Measurements from ENCODE around the gene GPC3. TPM values are rescaled to one million over a fixed set of nuclear protein-coding genes. Genes with fewer than 3 reads are reported as not detected.

Gene GPC3
- polyA plus RNA-seq, 4 donors = 980 to 2,545 (median 1,382) TPM

DNA sequence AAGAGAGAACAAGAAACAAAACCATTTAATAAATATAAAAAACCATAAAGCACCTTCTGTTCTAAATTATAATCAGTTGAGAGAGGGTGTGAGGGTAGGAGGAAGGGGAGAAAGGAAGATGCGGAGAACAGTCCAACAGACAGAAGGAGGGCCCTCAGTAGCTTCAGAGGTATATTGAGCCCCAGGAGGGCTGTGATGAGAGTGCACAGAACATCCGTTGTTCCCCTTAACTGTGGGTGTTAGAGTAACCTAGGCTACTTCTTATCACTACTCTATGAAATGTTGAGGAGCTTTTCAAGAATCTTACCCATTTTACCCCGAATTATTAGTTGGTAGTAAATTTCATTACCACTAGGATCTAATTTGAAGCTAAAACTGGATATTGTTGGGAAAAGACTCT is 13.8 kb downstream of the GPC3 start:
- no peak for DNase-seq (ENCODE audit: low read depth in 4 of 4, low spot score in 3 of 4)

DNA sequence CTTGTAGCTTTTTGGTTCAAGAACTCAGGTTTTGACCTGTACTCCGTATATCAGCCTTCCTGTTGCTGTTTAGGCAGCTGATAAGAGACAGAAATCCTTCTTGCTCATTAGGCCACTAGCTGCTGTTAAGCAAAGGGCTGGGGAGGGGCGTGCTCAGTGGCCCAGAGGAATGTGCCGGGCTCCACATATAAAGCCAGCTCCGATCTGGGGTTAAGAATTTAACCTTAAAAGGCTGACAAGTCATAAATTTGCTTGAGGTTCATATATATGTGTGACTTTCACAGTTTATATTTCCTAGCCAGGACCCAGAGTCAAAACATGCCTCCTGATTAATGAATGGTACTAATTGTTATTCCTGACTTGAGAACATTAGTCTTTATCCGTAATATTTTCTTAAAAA is 15.3 kb downstream of the GPC3 start:
- DNase-seq (ENCODE audit: low read depth in 4 of 4, low spot score in 3 of 4) = no peak

DNA sequence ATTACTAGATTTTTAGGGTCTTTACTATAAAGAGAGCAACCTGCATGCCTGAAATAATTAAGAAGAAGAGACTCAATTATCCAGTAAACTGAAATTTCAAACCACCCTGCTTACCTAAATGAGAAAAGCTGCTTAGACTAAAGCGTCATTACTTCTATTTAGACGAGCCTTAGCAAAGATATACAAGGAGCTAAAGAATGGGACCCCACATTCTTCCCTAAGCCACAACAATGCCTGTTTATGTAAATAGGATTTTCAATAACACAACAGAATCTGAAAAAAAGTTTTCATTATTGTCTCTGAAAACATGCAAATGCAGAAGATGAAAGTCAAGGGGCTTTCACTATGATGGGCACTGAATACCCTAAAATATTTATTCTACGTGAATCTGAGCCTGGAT is 16.2 kb downstream of the GPC3 start:
- no peak for DNase-seq (ENCODE audit: low read depth in 4 of 4, low spot score in 3 of 4)

DNA sequence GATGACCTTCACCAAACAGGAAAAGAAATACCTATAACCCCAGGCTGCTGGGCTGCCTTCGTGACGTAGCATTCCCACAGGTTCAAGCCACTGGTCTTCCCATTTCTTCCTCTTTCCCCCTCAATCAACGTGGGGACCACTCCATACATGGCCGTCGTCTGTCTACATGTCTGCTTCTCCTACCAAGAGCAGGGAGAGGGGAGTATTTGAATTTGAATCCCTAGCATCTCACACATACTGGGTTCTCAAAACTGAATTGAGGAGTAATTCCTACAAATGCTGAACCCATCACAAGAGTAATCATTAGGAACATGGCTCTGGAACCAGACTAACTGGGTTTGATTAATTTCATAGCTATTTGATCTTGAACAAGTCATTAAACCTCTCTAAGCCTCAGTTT is 17.3 kb downstream of the GPC3 start:
- no peak for DNase-seq (ENCODE audit: low read depth in 4 of 4, low spot score in 3 of 4)

DNA sequence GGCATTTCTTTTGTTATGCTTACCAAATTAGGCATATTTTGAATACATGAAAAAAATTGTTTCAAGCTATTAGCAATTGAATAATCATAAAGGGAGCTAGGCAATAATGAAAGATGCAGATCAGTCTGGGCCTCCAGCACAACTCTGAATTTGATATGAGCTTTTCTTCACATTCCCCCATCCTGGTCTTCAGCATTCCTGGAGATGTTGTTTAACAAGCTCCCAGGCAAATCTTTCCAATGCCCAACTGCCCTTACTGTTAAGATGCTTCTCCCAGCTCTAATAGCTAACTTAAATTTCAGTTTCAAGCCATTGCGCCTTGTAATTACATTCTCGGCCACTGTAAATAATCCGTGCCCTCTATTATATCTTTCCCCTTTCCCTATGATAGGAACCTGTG is 19.2 kb downstream of the GPC3 start:
- DNase-seq (ENCODE audit: low read depth in 4 of 4, low spot score in 3 of 4) = no peak

DNA sequence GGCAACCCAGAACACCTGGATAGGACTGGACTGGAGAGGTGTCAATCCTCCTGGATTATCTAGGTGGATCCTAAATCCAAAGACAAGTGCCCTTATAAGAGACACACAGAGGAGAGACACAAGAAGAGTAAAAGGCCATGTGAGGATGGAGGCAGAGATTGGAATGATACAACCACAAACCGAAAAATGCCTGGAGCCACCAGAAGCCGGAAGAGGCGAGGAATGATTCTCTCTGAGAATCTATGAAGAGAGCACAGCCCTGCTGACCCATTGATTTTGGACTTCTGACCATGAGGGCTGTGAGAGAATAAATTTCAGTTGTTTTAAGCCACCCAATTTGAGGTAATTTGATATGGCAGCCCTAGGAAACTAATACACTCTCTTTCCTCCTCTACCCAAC is 20.1 kb downstream of the GPC3 start:
- DNase-seq (ENCODE audit: low read depth in 4 of 4, low spot score in 3 of 4) = no peak

DNA sequence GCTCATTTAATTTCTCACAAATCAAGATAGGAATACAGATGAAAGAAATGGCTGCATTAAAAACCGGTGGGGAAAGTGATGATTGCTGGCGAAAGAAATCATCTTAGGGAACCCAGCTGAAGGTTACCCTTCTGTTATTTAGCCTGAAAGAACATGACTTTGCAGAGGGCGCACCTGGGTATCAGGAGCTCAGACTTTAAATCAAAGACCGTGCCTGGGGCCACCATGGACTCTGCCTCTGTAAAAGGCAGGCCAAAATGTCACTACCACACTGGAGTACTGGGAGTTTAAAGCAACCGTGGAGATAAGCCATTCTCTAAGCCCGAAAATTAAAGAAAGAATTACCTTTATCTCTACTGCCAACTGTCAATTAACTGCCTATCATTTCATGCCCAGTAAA is 24.3 kb downstream of the GPC3 start:
- DNase-seq (ENCODE audit: low read depth in 4 of 4, low spot score in 3 of 4) = no peak

DNA sequence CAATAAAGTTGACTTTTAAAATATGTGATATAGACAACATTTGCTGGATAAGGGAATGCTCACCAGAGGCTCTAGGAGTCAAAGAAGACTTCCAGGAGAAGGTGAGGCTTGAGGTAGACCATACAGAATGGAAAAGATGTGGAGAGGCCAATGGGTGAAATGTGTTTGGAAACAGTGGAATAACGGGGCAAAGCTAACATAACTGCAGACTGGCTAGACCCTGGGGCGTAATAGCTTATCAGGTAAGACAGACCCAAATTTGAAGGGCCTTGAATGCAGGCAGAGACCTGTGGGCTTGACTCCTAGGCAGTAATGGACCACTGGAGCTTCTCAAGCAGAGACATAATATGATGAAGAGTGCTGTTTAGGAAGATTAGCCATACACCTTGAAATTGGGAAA is 25.4 kb downstream of the GPC3 start:
- DNase-seq (ENCODE audit: low read depth in 4 of 4, low spot score in 3 of 4) = no peak

DNA sequence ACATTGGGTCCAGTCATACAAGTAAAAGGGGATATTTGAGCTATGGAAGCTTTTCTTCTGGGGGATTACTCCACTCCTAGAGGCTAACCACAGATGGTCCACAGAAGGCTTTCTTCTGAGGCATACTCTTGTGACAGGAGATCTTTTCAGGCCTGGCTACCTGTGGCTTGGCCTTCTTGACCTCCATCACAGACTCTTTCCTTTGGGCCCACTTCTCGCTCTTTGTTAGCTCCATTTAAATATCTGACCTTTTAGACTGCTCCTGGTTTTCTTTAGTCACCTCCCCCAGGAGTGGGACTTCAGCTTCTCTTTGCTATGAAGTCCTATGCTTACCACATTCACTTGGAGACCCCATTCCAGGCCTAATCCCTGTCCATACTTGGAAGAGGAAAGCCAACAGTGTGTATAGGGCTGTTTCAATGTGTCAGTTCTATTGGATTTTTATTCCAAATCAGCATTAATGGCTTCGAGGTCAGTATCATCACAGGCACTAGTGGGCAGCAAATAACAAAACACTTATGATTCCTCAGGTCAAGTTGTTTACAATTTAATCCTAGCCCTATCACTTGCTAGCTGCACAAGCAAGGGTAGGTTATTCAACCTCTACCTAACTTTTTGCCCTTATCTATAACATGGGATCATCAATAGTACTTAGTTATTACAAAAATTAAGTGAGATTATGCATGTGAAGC is 26.3 kb downstream of the GPC3 start:
- DNase-seq (ENCODE audit: low read depth in 4 of 4, low spot score in 3 of 4) = no peak

DNA sequence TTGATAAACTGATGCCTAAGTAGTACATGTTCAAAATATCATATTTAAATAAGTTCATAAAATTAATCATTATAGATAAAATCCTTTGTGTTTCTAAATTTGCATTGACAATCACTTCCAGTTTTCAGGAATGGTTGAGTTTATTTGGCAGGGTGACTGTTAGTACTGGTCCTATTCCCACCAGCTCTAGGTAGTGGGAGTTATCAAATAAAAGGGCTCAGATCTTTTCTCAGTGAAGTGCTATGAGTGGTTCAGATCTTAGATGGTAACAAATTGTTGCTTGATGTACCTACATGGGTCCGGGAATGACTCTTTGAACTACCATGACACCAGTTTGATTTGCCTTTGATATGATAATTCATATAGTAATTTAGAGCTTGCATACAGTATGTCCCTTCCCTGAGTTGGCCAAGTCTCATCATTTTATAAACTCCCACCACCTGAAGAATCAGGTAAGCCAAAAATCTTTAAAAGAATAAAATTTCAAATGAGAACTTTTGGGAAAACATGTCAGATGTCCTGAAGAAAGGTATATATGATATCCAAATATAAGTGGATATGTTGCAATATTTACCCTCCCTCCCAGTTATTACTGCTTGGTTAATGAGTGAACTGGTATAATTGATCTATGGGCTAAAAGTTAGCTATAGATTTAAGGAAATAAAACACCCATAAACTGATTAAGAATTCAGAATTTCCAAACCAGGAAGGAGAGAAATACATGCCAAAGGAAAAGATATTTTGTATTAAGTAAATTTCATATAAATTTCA is 28.6 kb downstream of the GPC3 start:
- DNase-seq (ENCODE audit: low read depth in 4 of 4, low spot score in 3 of 4) = no peak

DNA sequence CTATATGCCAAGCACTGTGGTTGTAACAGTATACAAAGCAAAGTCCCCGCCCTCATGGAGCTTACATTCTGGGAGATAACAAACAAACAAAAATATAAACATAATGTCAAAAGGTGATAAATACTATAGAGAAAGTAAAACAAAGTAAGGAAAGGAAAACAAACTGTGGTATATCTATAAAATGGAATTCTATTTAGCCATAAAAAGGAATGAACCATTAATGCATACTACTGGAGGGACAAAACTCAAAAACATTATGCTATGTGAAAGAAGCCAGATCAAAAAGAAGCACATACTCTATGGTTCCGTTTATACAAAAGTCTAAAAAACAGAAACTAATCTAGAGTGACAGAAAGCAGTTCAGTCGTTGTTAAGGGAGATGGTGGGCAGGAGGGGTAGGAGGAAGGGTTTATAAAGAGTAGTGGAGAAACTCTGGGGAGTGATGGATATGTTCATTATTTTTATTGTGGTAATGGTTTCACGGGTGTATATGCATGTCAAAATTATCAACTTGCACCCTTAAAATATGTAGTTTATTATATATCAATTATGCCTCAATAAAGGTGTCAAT is 31.5 kb downstream of the GPC3 start:
- no peak for DNase-seq (ENCODE audit: low read depth in 4 of 4, low spot score in 3 of 4)

DNA sequence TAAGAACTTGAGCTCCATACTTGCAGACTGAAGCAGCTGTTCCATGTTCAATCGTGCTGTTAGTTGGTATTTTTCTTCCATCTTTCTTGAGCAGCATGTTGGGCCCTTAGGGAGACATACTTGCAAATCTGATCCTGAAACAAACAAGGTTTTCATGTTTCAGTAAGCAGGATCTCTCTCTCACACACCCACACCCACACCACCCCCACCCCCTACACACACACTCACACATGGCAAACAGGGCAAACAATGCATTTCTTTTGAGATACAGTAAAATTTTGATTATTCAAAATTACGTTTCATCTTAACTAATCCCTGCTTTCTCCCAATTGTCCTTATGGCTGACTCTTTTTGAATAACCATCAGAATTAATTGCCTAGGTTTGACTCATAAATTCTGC is 32.3 kb downstream of the GPC3 start:
- DNase-seq (ENCODE audit: low read depth in 4 of 4, low spot score in 3 of 4) = no peak

DNA sequence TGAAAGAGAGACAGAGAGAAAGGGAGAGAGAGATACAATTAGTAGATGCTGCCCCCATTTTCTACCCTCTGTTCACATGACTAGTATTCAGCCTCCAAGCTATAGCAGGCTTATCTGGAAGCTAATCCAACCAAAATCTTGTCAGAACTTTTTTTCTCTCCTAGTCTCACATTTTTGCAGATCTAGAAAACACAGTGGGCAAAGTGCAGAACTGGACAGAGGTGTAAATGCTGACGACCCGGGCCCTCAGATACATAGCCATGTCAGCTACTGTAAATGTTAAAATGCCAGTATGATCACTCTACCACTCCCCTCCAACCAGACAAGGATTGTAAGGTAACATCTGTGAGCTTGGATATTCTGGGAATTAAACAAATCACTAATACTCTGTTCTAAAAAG is 34.3 kb downstream of the GPC3 start:
- DNase-seq (ENCODE audit: low read depth in 4 of 4, low spot score in 3 of 4) = no peak

DNA sequence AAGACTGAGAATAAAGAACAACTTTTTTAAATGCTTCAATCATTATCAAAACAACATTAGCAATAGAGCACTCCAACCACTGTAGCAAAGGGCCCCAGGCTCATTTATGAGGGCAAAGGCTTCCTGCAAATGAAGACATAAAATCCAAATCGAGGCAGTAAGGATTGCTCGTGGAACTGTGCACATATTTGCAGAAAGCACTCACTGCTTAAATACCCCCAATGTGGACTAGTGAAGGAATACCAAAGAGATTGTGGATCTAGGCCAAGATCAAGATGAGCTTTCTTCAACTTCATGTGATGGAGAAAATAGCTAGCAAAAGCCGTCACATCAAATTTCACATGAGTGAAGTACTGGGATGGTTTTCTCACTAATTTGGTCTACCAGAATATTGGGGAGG is 35.2 kb downstream of the GPC3 start:
- no peak for DNase-seq (ENCODE audit: low read depth in 4 of 4, low spot score in 3 of 4)

DNA sequence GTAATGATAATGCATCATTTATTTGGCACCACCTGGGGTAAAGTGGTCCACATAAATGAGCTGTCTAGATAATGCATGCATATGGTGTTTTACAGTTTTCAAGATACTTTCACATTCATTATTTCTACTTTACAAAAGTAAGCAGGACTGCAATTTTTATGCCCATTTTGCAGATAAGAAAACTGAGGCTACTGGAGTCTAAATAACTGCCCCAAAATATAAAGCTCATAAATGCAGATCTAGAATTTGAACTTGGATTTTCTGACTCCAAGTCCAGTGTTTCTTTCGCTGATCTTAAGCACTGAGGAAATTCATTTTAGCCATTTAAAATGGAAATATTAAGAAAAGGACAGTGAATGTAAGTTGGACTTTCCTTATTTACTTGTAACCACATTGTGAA is 36.5 kb downstream of the GPC3 start:
- DNase-seq (ENCODE audit: low read depth in 4 of 4, low spot score in 3 of 4) = no peak

DNA sequence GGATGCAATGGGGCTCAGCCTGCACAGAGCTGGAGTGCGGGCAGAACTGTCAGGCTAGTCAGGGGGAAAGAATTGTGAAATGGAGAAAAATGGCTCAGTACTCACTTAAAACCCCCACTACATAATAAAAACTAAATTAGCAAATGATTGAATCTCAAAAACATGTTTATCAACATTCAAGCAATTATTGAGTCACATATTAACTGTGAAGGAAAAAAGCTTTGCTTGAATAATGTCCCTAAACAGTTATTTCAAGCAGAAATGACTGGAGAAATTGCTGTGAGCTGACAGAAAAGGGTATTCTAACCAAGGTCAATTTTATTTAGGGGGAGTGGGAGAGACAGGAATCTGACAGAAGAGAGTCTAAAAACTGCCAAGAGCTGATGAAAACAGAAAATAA is 37.4 kb downstream of the GPC3 start:
- DNase-seq (ENCODE audit: low read depth in 4 of 4, low spot score in 3 of 4) = no peak

DNA sequence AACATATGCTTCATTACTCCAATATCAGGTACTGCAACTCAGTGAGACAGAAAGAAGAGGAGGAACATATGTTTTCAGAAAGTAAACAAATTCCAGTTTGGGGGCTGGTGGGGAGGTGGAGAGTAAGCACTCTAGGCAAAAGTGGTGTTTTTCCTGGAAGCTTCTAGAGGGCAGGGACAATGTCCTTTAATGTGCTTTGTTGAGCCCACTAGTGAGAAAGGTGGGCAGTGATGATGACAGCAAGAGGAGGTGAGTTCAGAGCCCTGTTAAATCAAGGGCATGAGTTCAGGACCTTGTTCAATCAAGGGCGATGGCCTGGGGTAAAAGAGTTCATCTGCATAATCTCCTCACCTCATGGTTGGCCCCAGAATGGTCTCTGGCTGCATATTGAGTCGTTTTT is 38.4 kb downstream of the GPC3 start:
- no peak for DNase-seq (ENCODE audit: low read depth in 4 of 4, low spot score in 3 of 4)

DNA sequence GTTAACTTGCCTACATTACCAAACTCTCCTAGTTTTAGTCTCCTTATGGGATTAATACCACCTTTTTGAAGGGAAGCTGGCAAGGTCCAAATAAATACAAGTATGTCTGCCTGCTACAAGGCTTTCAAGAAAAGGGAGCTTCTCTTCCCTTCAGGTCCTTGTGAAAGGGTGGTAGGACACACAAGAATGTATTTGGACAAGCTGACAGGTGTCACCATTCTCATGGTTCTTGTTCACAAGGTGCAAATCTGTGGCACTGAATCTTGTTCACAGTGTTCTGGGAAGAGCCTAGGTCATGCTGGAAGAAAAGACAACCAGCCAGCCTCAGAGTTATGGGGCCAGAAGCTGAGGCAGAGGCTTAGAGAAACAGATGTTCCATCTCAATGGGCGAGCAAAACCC is 41.9 kb downstream of the GPC3 start:
- no peak for DNase-seq (ENCODE audit: low read depth in 4 of 4, low spot score in 3 of 4)

DNA sequence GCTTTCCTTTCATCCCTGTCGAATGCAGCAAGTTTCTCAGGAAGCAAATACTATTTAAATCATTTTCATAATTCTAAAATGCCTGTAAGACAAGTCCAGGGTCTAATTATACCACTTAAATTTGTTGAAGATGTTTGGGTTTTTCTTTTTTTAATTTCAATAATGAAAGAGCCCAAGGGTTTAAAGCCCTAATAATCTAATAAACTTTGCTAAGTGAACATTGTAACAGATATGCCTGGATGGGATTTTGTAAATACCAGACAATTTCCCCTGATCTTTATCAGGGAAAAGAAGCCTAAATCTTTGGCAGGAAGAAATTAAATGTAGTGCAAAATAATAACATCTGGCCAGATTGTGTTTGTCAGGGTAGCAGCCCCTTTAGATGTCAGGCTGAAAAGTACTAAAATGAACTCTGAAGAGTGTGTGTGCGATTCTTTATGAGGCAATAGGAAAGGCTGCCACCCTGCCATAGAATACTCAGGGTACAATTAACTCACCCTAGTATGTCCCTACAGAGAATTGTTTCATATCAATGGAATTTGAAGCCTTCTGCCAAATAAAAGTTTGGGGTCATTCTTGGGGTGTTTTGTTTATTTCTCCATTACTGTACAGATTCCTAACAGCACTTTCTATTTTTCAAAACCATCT is 45.6 kb downstream of the GPC3 start:
- no peak for DNase-seq (ENCODE audit: low read depth in 4 of 4, low spot score in 3 of 4)

DNA sequence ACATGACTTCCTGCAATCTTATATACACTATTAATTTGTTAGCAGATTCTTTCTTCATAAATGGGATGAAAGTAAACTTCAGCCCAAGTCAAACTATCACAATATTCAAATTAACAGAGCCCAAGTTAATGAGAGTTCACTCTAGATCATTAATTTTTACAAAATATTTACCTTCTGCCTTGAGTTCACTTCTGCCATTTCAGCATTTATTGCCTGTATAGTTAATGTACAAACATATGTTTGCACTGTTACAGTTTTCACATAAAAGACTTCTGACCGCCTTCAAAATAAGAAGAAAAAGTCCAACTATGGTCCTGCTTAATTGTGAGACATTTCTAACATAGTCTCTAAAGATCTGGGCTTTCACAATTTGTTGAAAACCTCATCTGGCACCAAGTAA is 46.9 kb downstream of the GPC3 start:
- DNase-seq (ENCODE audit: low read depth in 4 of 4, low spot score in 3 of 4) = no peak

DNA sequence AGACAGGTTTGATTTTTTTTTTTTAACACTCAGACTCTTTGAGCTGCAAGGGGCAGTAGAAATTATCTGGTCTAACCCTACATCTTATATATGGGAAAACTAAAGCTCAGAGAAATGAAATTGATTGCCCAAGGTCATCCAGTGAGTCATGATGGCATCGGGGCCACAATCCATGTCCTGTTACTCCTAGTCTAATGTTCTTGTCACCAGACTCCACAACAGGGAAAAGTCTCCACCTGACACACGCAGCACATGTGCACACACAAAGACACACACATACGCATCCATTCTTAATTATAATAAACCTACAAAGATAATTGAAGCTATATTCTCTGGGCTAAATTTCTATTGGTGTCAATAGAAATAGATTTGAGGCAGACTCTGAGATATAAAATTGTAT is 48.4 kb downstream of the GPC3 start:
- no peak for DNase-seq (ENCODE audit: low read depth in 4 of 4, low spot score in 3 of 4)

DNA sequence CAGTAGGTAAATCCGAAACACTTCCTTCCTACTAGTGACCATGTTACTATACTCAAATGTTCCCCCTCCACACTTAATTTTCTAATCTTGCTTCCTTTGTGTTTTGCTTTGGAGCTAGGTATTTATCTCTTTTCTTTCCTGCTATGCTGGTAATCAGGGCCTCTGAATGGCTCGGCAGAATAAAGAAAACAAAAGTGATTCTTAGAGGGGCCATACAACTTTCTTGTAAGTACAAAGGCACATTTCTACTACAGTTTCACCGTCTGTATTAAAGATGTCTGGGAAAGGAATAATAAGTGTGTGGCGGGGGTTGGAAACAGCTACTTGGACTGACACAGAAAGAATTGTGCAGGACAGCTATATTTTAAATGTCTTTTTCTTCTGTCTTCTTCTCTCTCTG is 50.3 kb downstream of the GPC3 start:
- no peak for DNase-seq (ENCODE audit: low read depth in 4 of 4, low spot score in 3 of 4)

Measured in left renal pelvis (tissue), 4 donors.